Subcutaneous preadipocyte (primary cell): Measurements from ENCODE around the gene PTPA. TPM values are rescaled to one million over a fixed set of nuclear protein-coding genes. Genes with fewer than 3 reads are reported as not detected.

Experiments used
- total RNA-seq: library from RNA; depleted of rRNA; stranded (reverse); fragments of >200 nt; gene quantifications from 2 replicates; pipeline ENCODE4 v1.2.3, GENCODE V29; 2012

Gene PTPA
- total RNA-seq: 71.3 and 81.3 TPM in 2 replicates

GRCh38 chr9:129110740-129111527 lies at the start of gene PTPA, which contains the start of gene CRAT:
Gene PTPA (plus strand): TSS chr9:129111415. CDS start chr9:129111601, 186 bp downstream.
Gene CRAT (minus strand): TSS chr9:129110793. CDS start chr9:129110509, 284 bp downstream.

GRCh38 chr9:129080601-129081387 lies 30.4 kb upstream of the PTPA start, which contains the start of gene DOLPP1:
Gene DOLPP1 (plus strand): TSS chr9:129081111. CDS start chr9:129081132, 21 bp downstream.

GRCh38 chr9:129177791-129178567 lies 66.8 kb downstream of the PTPA start, which contains the start of gene IER5L:
Gene IER5L (minus strand): TSS chr9:129178261. CDS start chr9:129178052, 209 bp downstream.

Other genes with a start within 250 kb of the PTPA start
- gene KYAT1, start 229.5 kb upstream of the PTPA start, total RNA-seq: 7.3 and 9.8 TPM in 2 replicates
- gene LRRC8A, start 229.3 kb upstream of the PTPA start, total RNA-seq: 41.5 and 54.5 TPM in 2 replicates
- 3.3 and 11.4 TPM in 2 replicates for gene PHYHD1, start 190.4 kb upstream of the PTPA start, total RNA-seq
- 22.4 and 27.6 TPM in 2 replicates for gene DOLK, start 163.8 kb upstream of the PTPA start, total RNA-seq
- 51.4 and 80.2 TPM in 2 replicates for gene NUP188, start 163.7 kb upstream of the PTPA start, total RNA-seq
- gene SH3GLB2, start 83.1 kb upstream of the PTPA start, total RNA-seq: 30.5 and 36.8 TPM in 2 replicates
- 16.9 and 24.6 TPM in 2 replicates for gene MIGA2, start 74.8 kb upstream of the PTPA start, total RNA-seq
- 8.1 and 11.3 TPM in 2 replicates for gene DOLPP1, start 30.3 kb upstream of the PTPA start, total RNA-seq
- 67.1 and 81.9 TPM in 2 replicates for gene CRAT, start 622 bp upstream of the PTPA start, total RNA-seq
- gene IER5L, start 66.8 kb downstream of the PTPA start, total RNA-seq: 39.5 and 47.0 TPM in 2 replicates